ENCODE data around the gene TIMP2.

The TIMP2 gene

GRCh38 chr17:78852709-78853121 is 72.5 kb downstream of the TIMP2 start:
- H3K36me3 ChIP-seq (ENCODE audit: low read depth): no peaks in the 10 kb centered on the region
- no peak for ATAC-seq (ENCODE audit: low read depth)
- no peak for DNase-seq (ENCODE audit: low spot score)

GRCh38 chr17:78849026-78849425 is 76.2 kb downstream of the TIMP2 start:
- no peak for TF ChIP-seq CTCF (IDR thresholded peaks at IDR 0.05; ENCODE audit: poor library complexity, severe bottlenecking)
- H3K27me3 ChIP-seq (ENCODE audit: insufficient read depth, poor library complexity, severe bottlenecking): no peaks in the 10 kb centered on the region
- H3K36me3 ChIP-seq (ENCODE audit: low read depth): no peaks in the 10 kb centered on the region
- ATAC-seq (ENCODE audit: low read depth): no peak
- no peaks in the 10 kb centered on the region for H3K9me3 ChIP-seq (ENCODE audit: severe bottlenecking)
- DNase-seq (ENCODE audit: low spot score): no peak
- no peaks in the 10 kb centered on the region for H3K4me1 ChIP-seq (ENCODE audit: insufficient read depth, poor library complexity, severe bottlenecking)
- no peak overlapping the region for H3K4me3 ChIP-seq (ENCODE audit: severe bottlenecking)
- no peak overlapping the region for H3K27ac ChIP-seq (ENCODE audit: poor library complexity, severe bottlenecking)

More at GRCh38 chr17:78852709-78853121, 72.5 kb downstream of the TIMP2 start:
- no peak overlapping the region for H3K27ac ChIP-seq (ENCODE audit: poor library complexity, severe bottlenecking)
- H3K4me3 ChIP-seq (ENCODE audit: severe bottlenecking): no peak overlapping the region
- no peaks in the 10 kb centered on the region for H3K9me3 ChIP-seq (ENCODE audit: severe bottlenecking)
- TF ChIP-seq CTCF (IDR thresholded peaks at IDR 0.05; ENCODE audit: poor library complexity, severe bottlenecking): no peak
- H3K4me1 ChIP-seq (ENCODE audit: insufficient read depth, poor library complexity, severe bottlenecking): no peaks in the 10 kb centered on the region
- no peaks in the 10 kb centered on the region for H3K27me3 ChIP-seq (ENCODE audit: insufficient read depth, poor library complexity, severe bottlenecking)

GRCh38 chr17:78847052-78847451 is 78.1 kb downstream of the TIMP2 start:
- DNase-seq (ENCODE audit: low spot score) (no peak), ATAC-seq (ENCODE audit: low read depth) (no peak; the same call in 2 of the 3 replicates)
- Histone ChIP-seq H3K27me3 (ENCODE audit: insufficient read depth, poor library complexity, severe bottlenecking) (no peaks in the 10 kb centered on the region), H3K4me1 (ENCODE audit: insufficient read depth, poor library complexity, severe bottlenecking) (no peaks in the 10 kb centered on the region), H3K36me3 (ENCODE audit: low read depth) (no peaks in the 10 kb centered on the region), H3K9me3 (ENCODE audit: severe bottlenecking) (no peaks in the 10 kb centered on the region), H3K27ac (ENCODE audit: poor library complexity, severe bottlenecking) (no peak overlapping the region), H3K4me3 (ENCODE audit: severe bottlenecking) (no peak overlapping the region)
- no peak for TF ChIP-seq CTCF (IDR thresholded peaks at IDR 0.05; ENCODE audit: poor library complexity, severe bottlenecking)

- H3K4me1 ChIP-seq (ENCODE audit: insufficient read depth, poor library complexity, severe bottlenecking): no peaks in the 10 kb centered on the region
- no peaks in the 10 kb centered on the region for H3K9me3 ChIP-seq (ENCODE audit: severe bottlenecking)
- no peaks in the 10 kb centered on the region for H3K36me3 ChIP-seq (ENCODE audit: low read depth)
- no peak for TF ChIP-seq CTCF (IDR thresholded peaks at IDR 0.05; ENCODE audit: poor library complexity, severe bottlenecking)
- no peaks in the 10 kb centered on the region for H3K27me3 ChIP-seq (ENCODE audit: insufficient read depth, poor library complexity, severe bottlenecking)
- H3K4me3 ChIP-seq (ENCODE audit: severe bottlenecking): no peak overlapping the region
- no peak for DNase-seq (ENCODE audit: low spot score)
- no peak for ATAC-seq (ENCODE audit: low read depth)
- no peak overlapping the region for H3K27ac ChIP-seq (ENCODE audit: poor library complexity, severe bottlenecking)
These were observed 80.7 kb downstream of the TIMP2 start for GRCh38 chr17:78844301-78845005.

GRCh38 chr17:78842881-78843565 is 82.2 kb downstream of the TIMP2 start:
- Histone ChIP-seq H3K4me3 (ENCODE audit: severe bottlenecking) (no peak overlapping the region), H3K4me1 (ENCODE audit: insufficient read depth, poor library complexity, severe bottlenecking) (peaks cover 4% of the 10 kb centered on the region), H3K9me3 (ENCODE audit: severe bottlenecking) (no peaks in the 10 kb centered on the region), H3K27me3 (ENCODE audit: insufficient read depth, poor library complexity, severe bottlenecking) (no peaks in the 10 kb centered on the region), H3K36me3 (ENCODE audit: low read depth) (peaks cover 5% of the 10 kb centered on the region), H3K27ac (ENCODE audit: poor library complexity, severe bottlenecking) (no peak overlapping the region)
- no peak for ATAC-seq (ENCODE audit: low read depth)
- TF ChIP-seq CTCF (IDR thresholded peaks at IDR 0.05; ENCODE audit: poor library complexity, severe bottlenecking): peak; percentile 60
- no peak for DNase-seq (ENCODE audit: low spot score)

Measured in RWPE2 (cell line).